Measurements from ENCODE around the gene DCLK1. TPM values are rescaled to one million over a fixed set of nuclear protein-coding genes. Genes with fewer than 3 reads are reported as not detected.

Gene DCLK1
- total RNA-seq, 2 donors from 2014 or later, result 25.6 to 27.8 TPM

DNA sequence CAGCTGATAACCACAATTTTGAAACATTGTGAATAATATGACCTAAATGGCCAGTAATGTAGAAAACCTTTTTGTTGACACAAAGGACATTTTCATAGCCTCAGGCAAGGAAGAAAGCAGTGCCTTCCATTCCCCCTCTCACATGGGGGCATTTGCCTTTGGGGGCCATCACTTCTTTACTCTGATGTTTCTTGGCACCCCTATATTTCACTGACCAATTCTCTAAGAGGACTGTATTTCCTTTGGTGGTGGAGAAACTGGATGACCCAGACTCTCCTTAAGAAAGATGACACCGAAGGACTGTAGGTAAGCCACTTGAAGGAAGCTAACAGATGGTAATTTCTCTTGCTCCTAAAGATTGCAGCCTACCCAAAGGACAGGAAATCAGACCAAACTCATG lies 254.6 kb downstream of the DCLK1 start:
- H3K27ac ChIP-seq, result no peak overlapping the region

GRCh38 chr13:35874704-35875103 lies 256.5 kb downstream of the DCLK1 start:
- Histone ChIP-seq H3K4me3 (no peak overlapping the region), H3K4me1 (ENCODE audit: control insufficient read depth in 1 of 2, low read depth in 2 of 2) (peaks cover 0 to 17% of the 10 kb centered on the region in 2 donors), H3K9me3 (no peaks in the 10 kb centered on the region), H3K36me3 (no peaks in the 10 kb centered on the region), H3K27me3 (replicated peaks; ENCODE audit: insufficient read depth) (no peaks in the 10 kb centered on the region), H3K27ac (no peak overlapping the region)
- ATAC-seq (ENCODE audit: insufficient number of reproducible peaks, low FRiP score, low read depth) (no peak), DNase-seq (ENCODE audit: low spot score) (no peak)
- no peak for TF ChIP-seq CTCF (IDR thresholded peaks at IDR 0.05)

More for the DNA sequence above, 254.6 kb downstream of the DCLK1 start:
- no peaks in the 10 kb centered on the region for H3K36me3 ChIP-seq
- no peak overlapping the region for H3K4me3 ChIP-seq
- H3K9me3 ChIP-seq, result no peaks in the 10 kb centered on the region
- no peaks in the 10 kb centered on the region for H3K27me3 ChIP-seq (replicated peaks; ENCODE audit: insufficient read depth)
- TF ChIP-seq CTCF (IDR thresholded peaks at IDR 0.05), result no peak
- H3K4me1 ChIP-seq (ENCODE audit: control insufficient read depth in 1 of 2, low read depth in 2 of 2), result peaks cover 0 to 25% of the 10 kb centered on the region in 2 donors
- DNase-seq (ENCODE audit: low spot score), result no peak
- ATAC-seq (ENCODE audit: insufficient number of reproducible peaks, low FRiP score, low read depth), result no peak

GRCh38 chr13:35872369-35872768 lies 258.8 kb downstream of the DCLK1 start:
- Histone ChIP-seq H3K36me3 (no peaks in the 10 kb centered on the region), H3K4me3 (no peak overlapping the region), H3K9me3 (no peaks in the 10 kb centered on the region), H3K4me1 (ENCODE audit: control insufficient read depth in 1 of 2, low read depth in 2 of 2) (peaks cover 0 to 12% of the 10 kb centered on the region in 2 donors), H3K27me3 (replicated peaks; ENCODE audit: insufficient read depth) (no peaks in the 10 kb centered on the region), H3K27ac (no peak overlapping the region)
- ATAC-seq (ENCODE audit: insufficient number of reproducible peaks, low FRiP score, low read depth), result no peak
- DNase-seq (ENCODE audit: low spot score), result no peak
- no peak for TF ChIP-seq CTCF (IDR thresholded peaks at IDR 0.05)

GRCh38 chr13:35871561-35871960 lies 259.6 kb downstream of the DCLK1 start:
- Histone ChIP-seq H3K4me1 (ENCODE audit: control insufficient read depth in 1 of 2, low read depth in 2 of 2) (peaks cover 3 to 12% of the 10 kb centered on the region in 2 donors), H3K4me3 (no peak overlapping the region), H3K27ac (no peak overlapping the region), H3K36me3 (no peaks in the 10 kb centered on the region), H3K27me3 (replicated peaks; ENCODE audit: insufficient read depth) (no peaks in the 10 kb centered on the region), H3K9me3 (no peaks in the 10 kb centered on the region)
- TF ChIP-seq CTCF (IDR thresholded peaks at IDR 0.05), result no peak
- DNase-seq (ENCODE audit: low spot score) (no peak), ATAC-seq (ENCODE audit: insufficient number of reproducible peaks, low FRiP score, low read depth) (no peak)

DNA sequence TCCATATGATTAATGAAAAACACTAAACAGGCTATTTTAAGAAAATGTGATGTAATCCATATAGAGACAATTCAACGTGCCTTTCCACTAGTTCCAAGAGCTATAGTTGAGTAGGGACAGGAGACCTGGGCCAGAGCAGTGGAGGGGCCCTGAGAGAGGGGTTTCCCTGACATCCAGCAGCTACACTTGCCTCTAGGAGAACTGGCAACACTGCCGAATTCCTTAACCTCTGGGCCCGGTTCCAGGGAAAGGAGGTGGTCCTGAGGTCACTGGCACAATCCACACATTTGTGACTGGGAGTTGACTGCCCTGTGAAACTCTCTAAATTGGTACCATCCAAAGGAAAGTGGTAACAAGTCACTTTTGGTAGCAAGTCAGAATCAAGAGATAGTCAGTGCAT lies 264.4 kb downstream of the DCLK1 start:
- no peak overlapping the region for H3K27ac ChIP-seq
- no peak for ATAC-seq (ENCODE audit: insufficient number of reproducible peaks, low FRiP score, low read depth)

More for the DNA sequence above, 264.4 kb downstream of the DCLK1 start:
- DNase-seq (ENCODE audit: low spot score), result no peak
- Histone ChIP-seq H3K9me3 (no peaks in the 10 kb centered on the region), H3K36me3 (no peaks in the 10 kb centered on the region), H3K27me3 (replicated peaks; ENCODE audit: insufficient read depth) (no peaks in the 10 kb centered on the region), H3K4me3 (no peak overlapping the region), H3K4me1 (ENCODE audit: control insufficient read depth in 1 of 2, low read depth in 2 of 2) (peaks cover 0 to 3% of the 10 kb centered on the region in 2 donors)
- no peak for TF ChIP-seq CTCF (IDR thresholded peaks at IDR 0.05)
